Type B pancreatic cell (in vitro differentiated cells): ENCODE data around the gene CD82. TPM values are rescaled to one million over a fixed set of nuclear protein-coding genes. Genes with fewer than 3 reads are reported as not detected.
A peak's percentile ranks its signal among the peaks of the same experiment; 100 is the strongest.
"Not testable (repeated sequence)": the region's sequence is repeated elsewhere in the genome, so short reads cannot be mapped to it uniquely, and the experiment has no call there.

ENCODE experiments used
- DNase-seq: peaks from one replicate; pipeline ENCODE4 v3.0.0; 2021; ENCODE audit warnings: mixed read lengths; ENCODE audit not compliant: unreplicated experiment; ENCODE audit errors: extremely low spot score
- H3K27ac Mint-ChIP-seq: 2 replicates; pipeline ENCODE4 v1.8.0; 2021; ENCODE audit warnings: mild to moderate bottlenecking, mixed read lengths
- H3K27me3 Mint-ChIP-seq: 2 replicates; pipeline ENCODE4 v1.8.0; 2021; ENCODE audit warnings: mixed read lengths
- H3K36me3 Mint-ChIP-seq: 2 replicates; pipeline ENCODE4 v1.8.0; 2021; ENCODE audit warnings: mixed read lengths
- H3K4me1 Mint-ChIP-seq: one replicate; pipeline ENCODE4 v1.8.0; 2021; ENCODE audit warnings: mixed read lengths; ENCODE audit not compliant: unreplicated experiment
- H3K4me3 Mint-ChIP-seq: 2 replicates; pipeline ENCODE4 v1.8.0; 2021; ENCODE audit warnings: mild to moderate bottlenecking, mixed read lengths
- H3K9me3 Mint-ChIP-seq: 2 replicates; pipeline ENCODE4 v1.8.0; 2021; ENCODE audit warnings: mixed read lengths
- CTCF ChIP-seq: fragments of 200-600 bp; sonication (generic); conservative IDR thresholded peaks from 2 replicates; pipeline ENCODE4 v1.5.0; 2021; ENCODE audit warnings: antibody characterized with exemption, mild to moderate bottlenecking
- total RNA-seq: library from RNA; stranded (reverse); gene quantifications from 2 replicates; pipeline ENCODE4 v1.2.1, GENCODE V29; 2021; ENCODE audit warnings: low replicate concordance

Gene CD82
- total RNA-seq, 1 donor from 2014 or later: 82.1 TPM

- Mint-ChIP-seq H3K27ac (no peak overlapping the region), H3K4me1 (no peaks in the 10 kb centered on the region), H3K4me3 (no peak overlapping the region), H3K27me3 (peaks cover 16% of the 10 kb centered on the region), H3K36me3 (no peaks in the 10 kb centered on the region), H3K9me3 (peaks cover 4% of the 10 kb centered on the region)
- DNase-seq: no peak
- TF ChIP-seq CTCF: no peak
Observed at GRCh38 chr11:44654057-44654456, 88.6 kb downstream of the CD82 start.

GRCh38 chr11:44654596-44654995 lies 89.1 kb downstream of the CD82 start:
- no peaks in the 10 kb centered on the region for H3K36me3 Mint-ChIP-seq
- TF ChIP-seq CTCF: no peak
- H3K4me3 Mint-ChIP-seq: no peak overlapping the region
- H3K27me3 Mint-ChIP-seq: peaks cover 16% of the 10 kb centered on the region
- H3K9me3 Mint-ChIP-seq: peaks cover 4% of the 10 kb centered on the region
- no peak overlapping the region for H3K27ac Mint-ChIP-seq
- H3K4me1 Mint-ChIP-seq: no peaks in the 10 kb centered on the region
- DNase-seq: no peak

GRCh38 chr11:44657836-44658505 lies 92.5 kb downstream of the CD82 start:
- TF ChIP-seq CTCF: no peak
- Mint-ChIP-seq H3K4me3 (no peak overlapping the region), H3K27me3 (peaks cover 16% of the 10 kb centered on the region), H3K4me1 (no peaks in the 10 kb centered on the region), H3K27ac (no peak overlapping the region), H3K36me3 (no peaks in the 10 kb centered on the region), H3K9me3 (peaks cover 9% of the 10 kb centered on the region)
- no peak for DNase-seq

GRCh38 chr11:44658506-44658850 lies 93.0 kb downstream of the CD82 start:
- H3K36me3 Mint-ChIP-seq: no peaks in the 10 kb centered on the region
- peak; percentile 55 for TF ChIP-seq CTCF

GRCh38 chr11:44659641-44660040 lies 94.2 kb downstream of the CD82 start:
- H3K4me3 Mint-ChIP-seq: no peak overlapping the region
- peaks cover 16% of the 10 kb centered on the region for H3K27me3 Mint-ChIP-seq
- no peak for TF ChIP-seq CTCF
- no peak overlapping the region for H3K27ac Mint-ChIP-seq
- DNase-seq: no peak
- no peaks in the 10 kb centered on the region for H3K4me1 Mint-ChIP-seq
- H3K36me3 Mint-ChIP-seq: no peaks in the 10 kb centered on the region
- H3K9me3 Mint-ChIP-seq: peaks cover 9% of the 10 kb centered on the region

More at GRCh38 chr11:44658506-44658850, 93.0 kb downstream of the CD82 start:
- no peak overlapping the region for H3K27ac Mint-ChIP-seq
- peaks cover 16% of the 10 kb centered on the region for H3K27me3 Mint-ChIP-seq
- H3K4me3 Mint-ChIP-seq: no peak overlapping the region
- H3K4me1 Mint-ChIP-seq: no peaks in the 10 kb centered on the region
- DNase-seq: no peak
- peaks cover 9% of the 10 kb centered on the region for H3K9me3 Mint-ChIP-seq

GRCh38 chr11:44660535-44660934 lies 95.1 kb downstream of the CD82 start:
- H3K36me3 Mint-ChIP-seq, H3K4me3 Mint-ChIP-seq, H3K27ac Mint-ChIP-seq, H3K4me1 Mint-ChIP-seq, DNase-seq, H3K9me3 Mint-ChIP-seq: not testable (repeated sequence)
- peaks cover 16% of the 10 kb centered on the region for H3K27me3 Mint-ChIP-seq
